Coronary artery (tissue), 2 donors: ENCODE data around the gene JMJD7.

Experiments
- DNase-seq: peaks from one replicate; pipeline ENCODE4 v3.0.0-alpha.2; 2017; ENCODE audit warnings: low spot score
- H3K27ac ChIP-seq, 2 donors: fragments of 200-600 bp; sonication (generic); one replicate each; pipeline ENCODE4 v1.5.1; 2016 to 2019
- H3K4me3 ChIP-seq: fragments of 200-600 bp; sonication (generic); 2 replicates; pipeline ENCODE4 v1.5.1; 2016; ENCODE audit warnings: mild to moderate bottlenecking, moderate library complexity
- CTCF ChIP-seq: fragments of 200-600 bp; sonication (generic); IDR thresholded peaks from one replicate; pipeline ENCODE4 v1.5.1; 2019; ENCODE audit warnings: antibody characterized with exemption

The JMJD7 gene

GRCh38 chr15:41885841-41886240 is 57.9 kb downstream of the JMJD7 start:
- no peak overlapping the region for H3K4me3 ChIP-seq
- TF ChIP-seq CTCF, result no peak
- H3K27ac ChIP-seq, result no peak overlapping the region
- no peak for DNase-seq

GRCh38 chr15:41886741-41887140 is 58.8 kb downstream of the JMJD7 start:
- H3K27ac ChIP-seq, result no peak overlapping the region
- no peak for DNase-seq
- no peak overlapping the region for H3K4me3 ChIP-seq
- TF ChIP-seq CTCF, result no peak

GRCh38 chr15:41887161-41887560 is 59.3 kb downstream of the JMJD7 start:
- no peak for TF ChIP-seq CTCF
- no peak for DNase-seq

More at GRCh38 chr15:41887161-41887560, 59.3 kb downstream of the JMJD7 start:
- H3K4me3 ChIP-seq, result no peak overlapping the region
- no peak overlapping the region for H3K27ac ChIP-seq
